NCI-H524 treated with DMSO at 0.1 percent for 48 hours (cell line): ENCODE measurements around the gene CAMTA1.

ENCODE experiments used
- DNase-seq: peaks from one replicate; lab custom pipeline; 2025; lab: John Stamatoyannopoulos, UW

The CAMTA1 gene

DNA sequence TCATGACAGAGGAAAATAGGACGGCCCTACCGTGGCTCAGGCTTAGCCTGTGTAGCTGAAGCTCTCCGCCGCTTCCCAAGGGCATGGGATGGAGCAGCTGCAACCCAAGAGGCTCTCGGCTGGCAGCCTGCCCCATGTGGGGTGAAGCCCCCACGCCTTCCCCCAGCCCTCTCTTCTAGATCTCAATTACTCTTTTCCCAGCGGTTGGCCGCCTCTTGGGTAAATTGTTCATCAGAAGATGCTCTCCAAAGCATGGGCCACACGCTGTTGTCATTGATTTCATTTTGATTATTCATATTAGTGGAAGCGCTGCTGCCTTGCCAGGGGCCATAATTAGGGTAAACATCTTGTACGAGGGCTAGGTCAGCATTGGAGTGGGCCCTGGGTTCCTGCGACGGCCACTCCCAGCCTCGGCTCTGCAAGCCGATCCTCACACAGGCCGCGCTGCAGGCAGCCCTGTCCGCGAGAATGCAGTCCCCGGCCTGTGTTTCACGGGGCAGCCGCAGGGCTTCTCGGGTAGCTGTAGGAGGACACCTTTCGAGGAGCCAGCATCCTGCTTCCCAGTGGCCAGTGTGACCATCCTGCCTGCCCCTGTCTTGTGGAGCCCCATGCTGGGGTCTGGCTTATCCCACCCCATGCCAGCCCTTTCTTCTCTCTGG is 871.4 kb downstream of the CAMTA1 start:
- DNase-seq, result no peak

DNA sequence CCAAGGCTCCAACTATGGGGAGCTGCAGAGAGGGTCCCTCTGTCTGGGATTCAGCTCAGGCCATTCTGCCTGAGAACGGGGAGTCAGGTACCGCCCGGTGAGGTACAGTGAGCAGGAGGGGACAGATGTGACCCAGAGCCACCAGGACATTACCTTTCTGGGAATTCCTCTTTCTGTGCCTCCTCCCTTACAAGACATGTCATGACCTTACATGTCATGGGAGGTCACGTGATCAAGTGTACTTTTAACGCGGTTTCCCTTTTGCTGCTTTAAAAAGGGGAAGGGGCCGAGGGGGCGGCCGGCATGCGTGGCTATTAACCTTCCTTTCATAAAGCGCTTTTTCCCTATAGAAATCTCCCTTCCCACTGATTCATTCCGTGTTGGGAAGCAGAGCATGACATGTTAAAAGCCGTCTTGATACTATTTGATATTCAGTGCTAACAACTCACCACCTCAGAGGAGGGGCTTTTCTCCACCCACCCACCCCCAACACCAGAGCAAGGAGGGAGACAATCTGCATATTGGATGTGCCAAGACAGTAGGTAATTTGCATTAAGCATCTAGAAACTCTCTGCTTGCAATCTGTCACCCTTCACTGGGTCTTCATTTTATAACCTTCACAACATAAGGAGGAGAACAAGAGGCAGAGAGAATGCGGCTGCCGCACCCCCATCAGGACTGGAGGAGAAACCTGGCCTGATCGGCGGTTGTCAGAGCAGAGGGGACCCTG is 872.2 kb downstream of the CAMTA1 start:
- DNase-seq, result no peak

DNA sequence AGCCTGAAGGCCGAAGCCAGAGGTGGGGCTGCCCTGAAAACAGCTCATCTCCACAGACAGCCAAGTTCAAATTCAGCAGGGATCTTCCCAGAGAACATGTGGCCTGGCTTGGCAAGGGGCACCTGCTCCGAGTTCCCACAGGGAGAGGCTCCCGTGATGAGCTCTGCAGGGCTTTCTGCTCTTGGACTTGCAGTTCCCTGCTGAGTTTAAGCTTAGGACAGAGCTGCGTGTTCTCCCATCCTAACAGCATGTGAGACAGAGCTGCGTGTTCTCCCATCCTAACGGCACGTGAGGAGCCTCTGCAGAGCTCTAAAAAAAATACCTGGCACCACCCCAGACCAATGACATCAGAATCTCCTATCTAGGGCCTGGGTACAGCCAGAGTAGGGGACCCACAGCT is 872.8 kb downstream of the CAMTA1 start:
- no peak for DNase-seq

DNA sequence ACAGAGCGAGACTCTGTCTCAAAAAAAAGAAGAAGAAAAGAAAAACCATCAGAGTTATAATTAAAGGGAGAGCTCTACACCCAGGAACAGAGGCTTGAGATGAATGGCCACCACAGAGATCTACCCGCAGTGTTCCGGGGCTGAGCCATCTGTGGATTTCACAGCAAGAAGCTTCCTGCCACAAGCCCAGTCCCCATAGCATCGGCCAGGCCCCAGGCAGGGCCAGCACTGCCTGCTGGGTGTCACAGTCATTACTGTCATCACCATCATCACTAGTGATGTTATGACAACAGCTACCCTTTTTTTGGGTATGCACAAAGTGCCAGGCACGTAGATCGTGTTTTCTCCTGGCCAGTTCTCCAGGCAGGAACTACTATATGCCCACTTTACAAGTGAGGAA is 874.3 kb downstream of the CAMTA1 start:
- no peak for DNase-seq

DNA sequence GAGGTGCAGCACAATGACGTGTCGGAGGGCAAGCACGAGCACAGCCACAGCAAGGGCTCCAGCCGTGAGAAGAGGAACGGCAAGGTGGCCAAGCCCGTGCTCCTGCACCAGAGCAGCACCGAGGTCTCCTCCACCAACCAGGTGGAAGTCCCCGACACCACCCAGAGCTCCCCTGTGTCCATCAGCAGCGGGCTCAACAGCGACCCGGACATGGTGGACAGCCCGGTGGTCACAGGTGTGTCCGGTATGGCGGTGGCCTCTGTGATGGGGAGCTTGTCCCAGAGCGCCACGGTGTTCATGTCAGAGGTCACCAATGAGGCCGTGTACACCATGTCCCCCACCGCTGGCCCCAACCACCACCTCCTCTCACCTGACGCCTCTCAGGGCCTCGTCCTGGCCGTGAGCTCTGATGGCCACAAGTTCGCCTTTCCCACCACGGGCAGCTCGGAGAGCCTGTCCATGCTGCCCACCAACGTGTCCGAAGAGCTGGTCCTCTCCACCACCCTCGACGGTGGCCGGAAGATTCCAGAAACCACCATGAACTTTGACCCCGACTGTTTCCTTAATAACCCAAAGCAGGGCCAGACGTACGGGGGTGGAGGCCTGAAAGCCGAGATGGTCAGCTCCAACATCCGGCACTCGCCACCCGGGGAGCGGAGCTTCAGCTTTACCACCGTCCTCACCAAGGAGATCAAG is 878.3 kb downstream of the CAMTA1 start:
- DNase-seq, result no peak

DNA sequence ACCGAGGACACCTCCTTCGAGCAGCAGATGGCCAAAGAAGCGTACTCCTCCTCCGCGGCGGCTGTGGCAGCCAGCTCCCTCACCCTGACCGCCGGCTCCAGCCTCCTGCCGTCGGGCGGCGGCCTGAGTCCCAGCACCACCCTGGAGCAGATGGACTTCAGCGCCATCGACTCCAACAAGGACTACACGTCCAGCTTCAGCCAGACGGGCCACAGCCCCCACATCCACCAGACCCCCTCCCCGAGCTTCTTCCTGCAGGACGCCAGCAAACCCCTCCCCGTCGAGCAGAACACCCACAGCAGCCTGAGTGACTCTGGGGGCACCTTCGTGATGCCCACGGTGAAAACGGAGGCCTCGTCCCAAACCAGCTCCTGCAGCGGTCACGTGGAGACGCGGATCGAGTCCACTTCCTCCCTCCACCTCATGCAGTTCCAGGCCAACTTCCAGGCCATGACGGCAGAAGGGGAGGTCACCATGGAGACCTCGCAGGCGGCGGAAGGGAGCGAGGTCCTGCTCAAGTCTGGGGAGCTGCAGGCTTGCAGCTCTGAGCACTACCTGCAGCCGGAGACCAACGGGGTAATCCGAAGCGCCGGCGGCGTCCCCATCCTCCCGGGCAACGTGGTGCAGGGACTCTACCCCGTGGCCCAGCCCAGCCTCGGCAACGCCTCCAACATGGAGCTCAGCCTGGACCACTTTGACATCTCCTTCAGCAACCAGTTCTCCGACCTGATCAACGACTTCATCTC is 879.1 kb downstream of the CAMTA1 start:
- DNase-seq, result no peak

DNA sequence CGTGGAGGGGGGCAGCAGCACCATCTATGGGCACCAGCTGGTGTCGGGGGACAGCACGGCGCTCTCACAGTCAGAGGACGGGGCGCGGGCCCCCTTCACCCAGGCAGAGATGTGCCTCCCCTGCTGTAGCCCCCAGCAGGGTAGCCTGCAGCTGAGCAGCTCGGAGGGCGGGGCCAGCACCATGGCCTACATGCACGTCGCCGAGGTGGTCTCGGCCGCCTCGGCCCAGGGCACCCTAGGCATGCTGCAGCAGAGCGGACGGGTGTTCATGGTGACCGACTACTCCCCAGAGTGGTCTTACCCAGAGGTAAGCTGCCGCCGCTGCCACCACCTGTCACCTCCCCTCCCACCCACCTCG is 879.6 kb downstream of the CAMTA1 start:
- no peak for DNase-seq

DNA sequence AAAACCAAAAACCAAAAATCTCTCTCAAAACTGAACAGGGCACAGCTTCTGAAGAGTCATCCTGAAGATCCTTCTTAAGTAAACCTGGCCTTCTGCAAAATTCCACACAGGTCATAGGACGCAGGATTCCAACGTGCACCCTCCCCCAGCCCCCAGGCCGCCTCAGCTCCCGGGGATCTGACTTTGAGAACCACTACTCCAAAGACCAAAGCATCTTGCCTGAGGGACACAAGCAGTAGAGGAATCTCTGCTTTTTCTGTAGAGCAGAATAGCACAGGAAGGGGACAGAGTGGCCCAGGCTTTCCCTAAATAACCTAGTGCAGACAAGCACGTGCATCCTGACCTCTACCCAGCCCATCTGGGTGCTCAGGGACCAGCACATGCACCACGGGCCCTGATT is 881.0 kb downstream of the CAMTA1 start:
- DNase-seq, result no peak

DNA sequence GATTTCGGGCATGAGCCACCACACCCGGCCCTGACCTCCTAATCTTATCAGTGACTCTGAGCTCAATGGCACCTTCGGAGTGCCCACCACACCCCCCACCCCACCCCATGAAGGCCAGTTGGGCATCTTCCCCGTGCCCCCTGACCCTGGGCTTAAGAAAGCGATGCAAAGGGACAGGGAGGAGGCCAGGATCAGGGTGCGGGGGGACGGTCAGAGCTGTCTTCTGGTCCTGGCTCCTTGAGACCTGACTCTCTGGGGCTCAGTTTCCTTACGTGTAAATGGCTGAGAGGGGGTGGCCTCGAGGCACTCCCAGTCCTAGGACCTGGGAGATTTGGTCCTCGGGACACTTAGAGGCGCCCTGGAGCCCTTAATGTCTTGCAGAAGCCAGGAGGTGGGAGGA is 881.9 kb downstream of the CAMTA1 start:
- no peak for DNase-seq

DNA sequence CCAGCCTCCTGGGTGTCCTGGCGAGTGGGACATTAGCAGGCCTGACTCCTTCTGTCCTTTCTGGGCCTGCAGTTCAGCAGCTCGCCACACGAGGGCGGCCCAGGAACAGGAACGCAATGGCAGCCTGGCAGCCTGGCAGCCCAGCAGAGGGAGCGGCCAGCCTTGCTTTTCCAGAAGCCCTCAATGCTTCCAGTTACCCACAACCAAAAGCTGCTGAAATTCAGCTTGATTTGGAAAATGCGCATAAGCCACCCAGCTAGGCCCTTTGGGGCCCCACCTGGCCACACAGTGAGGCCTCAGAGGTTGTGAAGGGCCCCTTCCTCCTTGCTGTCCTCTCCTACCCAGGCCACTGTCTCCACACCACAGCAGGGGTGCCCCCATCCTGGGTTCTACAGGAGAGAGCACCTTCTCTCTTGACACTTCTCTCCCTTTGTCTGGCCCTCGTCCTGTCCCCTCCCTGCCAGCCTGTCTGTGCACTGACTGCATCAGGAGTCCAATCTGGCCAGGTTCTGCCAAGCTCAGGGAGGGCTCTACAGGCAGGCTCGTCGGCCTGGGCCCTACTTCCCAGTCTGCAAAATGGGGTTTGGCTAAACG is 882.5 kb downstream of the CAMTA1 start:
- DNase-seq, result peak; percentile 31

DNA sequence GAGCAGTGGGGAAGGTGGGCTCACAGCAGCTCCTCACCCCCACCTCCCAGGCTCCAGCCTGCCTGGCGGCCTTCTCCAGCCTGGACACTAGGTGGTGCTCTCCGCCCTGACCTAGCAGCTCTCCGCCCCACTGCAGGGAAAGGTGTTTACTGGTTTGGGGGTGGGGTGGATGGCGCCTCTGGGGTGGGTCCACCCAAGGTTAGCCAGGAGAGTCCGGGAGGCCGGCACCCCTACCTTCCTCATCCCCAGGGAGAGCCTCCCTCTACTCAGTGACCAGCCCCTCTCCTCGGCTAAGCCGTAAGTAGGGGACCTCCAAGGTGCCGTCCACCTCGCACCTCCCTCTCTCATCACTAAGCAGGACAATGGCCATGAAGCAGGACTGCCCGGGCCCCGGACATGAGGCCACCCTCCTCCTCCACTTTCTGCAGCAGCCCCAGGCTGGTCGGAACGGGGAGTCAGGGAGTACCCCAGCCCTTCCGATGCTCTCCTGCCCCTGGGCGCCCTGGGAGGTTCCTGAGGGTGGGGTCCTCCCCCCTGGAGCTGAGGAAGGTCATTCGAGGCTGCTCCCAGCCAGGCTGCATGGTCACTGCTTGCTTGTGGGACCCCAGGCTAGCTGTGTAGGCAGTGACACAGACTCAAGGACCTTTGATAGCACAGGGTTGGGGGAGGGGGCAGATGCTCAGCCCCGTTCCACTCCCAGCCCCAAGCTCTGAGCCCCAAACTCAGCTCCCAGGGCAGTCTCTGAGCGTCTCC is 884.5 kb downstream of the CAMTA1 start:
- no peak for DNase-seq

DNA sequence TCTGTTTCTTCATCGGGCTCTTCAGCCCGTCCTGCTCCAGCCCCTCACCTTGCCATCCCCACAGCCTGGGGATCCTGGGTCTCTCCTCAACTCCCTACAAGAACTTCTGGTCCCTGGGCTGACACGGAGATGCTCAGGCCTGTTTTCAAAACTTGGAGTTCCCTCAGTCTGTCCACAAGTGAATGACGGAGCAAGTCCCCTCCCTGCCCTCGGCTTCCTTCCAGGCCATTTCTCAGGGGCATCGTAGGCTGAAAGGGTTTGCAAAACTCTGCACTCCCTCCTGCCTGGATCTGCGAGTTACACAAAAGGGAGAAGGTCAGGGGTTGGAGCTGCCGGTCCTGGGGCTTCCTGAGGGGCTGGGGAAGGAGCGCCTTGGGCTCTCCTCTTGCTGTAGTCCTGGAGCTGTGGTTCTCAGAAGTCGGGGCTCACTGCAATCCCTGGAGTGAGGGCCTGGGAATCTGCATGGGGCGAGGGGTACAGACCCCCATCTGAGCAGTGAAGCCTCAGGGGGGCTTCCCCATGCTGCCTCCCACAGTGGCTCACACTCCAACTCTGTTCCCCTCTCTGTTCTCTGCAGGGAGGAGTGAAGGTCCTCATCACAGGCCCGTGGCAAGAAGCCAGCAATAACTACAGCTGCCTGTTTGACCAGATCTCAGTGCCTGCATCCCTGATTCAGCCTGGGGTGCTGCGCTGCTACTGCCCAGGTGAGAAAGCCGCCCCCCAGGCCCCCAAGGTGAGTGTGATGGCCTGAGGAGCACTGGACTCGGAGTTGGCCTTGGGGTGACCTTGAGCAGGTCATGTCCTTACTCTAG is 885.3 kb downstream of the CAMTA1 start:
- DNase-seq, result no peak

DNA sequence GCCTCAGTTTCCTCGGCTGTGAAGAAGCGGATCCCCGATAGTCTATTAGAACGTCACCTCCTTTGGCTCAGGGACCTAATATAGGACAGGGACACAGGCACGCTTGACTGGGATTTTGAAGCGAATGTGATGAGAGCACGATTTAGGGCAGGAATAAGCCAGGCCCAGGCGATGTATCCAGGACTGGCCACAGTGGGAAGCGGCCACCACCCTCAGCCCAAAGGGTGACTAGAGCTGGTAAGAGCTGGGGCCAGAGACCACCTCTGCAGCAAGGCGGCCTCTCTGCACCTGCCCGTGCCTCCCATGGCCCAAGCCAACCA is 885.9 kb downstream of the CAMTA1 start:
- DNase-seq, result no peak

DNA sequence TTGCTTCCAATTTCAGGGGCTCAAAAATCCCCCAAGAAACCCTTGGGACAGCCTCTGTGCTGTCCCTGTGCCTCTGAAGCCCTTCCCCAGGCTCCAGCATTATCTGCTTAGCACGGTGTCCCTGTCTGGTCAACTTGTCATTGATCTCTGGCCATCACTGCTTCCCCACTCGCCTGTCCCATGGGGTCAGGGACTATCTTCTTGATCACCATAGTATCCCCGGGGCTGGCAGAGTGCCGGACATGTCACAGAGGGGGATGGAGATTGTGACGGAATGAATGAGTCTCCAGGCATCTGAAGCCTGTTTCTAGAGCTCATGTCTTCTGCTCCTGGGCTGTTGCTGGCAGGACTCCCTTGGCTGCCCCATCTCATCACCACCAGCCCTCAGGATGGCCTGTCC is 886.4 kb downstream of the CAMTA1 start:
- DNase-seq, result no peak

DNA sequence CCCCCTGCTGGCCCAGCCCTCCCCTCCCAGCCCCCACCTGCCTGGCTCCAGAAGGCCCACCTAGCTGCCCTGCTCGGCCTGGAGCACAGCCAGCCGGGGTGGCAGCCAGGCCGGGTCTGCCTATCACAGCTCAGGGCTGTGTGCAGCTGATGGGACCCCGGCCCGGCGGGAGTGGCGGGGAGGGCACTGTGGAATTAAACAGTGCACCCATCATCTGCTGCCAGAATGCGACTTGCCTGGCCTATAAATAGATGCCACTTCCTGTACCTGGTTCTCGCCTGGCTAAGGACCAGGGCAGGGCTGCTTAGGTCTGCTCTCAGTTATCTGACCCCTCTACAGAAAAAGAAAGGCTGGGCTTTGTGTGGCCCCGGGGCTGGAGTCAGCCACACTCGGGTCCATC is 887.6 kb downstream of the CAMTA1 start:
- no peak for DNase-seq

DNA sequence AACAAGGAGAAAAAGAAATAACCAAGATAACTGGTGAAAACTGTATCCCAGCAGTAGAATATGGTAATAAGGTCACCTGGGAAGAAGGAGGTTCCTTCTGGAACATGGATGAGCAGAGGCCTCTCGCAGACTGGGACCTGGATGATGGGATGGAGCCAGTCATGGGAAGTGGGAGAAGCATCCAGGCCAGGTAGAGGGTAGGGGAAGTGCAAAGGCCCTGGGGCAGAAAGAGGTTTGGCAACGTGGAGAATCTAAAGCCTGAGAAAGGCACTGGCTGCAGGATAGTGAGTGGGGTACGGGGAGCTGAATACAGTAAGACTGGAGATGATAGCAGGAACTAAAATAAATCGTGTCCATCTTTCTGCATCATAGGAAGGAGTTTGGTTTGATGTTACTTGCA is 889.7 kb downstream of the CAMTA1 start:
- DNase-seq, result no peak

DNA sequence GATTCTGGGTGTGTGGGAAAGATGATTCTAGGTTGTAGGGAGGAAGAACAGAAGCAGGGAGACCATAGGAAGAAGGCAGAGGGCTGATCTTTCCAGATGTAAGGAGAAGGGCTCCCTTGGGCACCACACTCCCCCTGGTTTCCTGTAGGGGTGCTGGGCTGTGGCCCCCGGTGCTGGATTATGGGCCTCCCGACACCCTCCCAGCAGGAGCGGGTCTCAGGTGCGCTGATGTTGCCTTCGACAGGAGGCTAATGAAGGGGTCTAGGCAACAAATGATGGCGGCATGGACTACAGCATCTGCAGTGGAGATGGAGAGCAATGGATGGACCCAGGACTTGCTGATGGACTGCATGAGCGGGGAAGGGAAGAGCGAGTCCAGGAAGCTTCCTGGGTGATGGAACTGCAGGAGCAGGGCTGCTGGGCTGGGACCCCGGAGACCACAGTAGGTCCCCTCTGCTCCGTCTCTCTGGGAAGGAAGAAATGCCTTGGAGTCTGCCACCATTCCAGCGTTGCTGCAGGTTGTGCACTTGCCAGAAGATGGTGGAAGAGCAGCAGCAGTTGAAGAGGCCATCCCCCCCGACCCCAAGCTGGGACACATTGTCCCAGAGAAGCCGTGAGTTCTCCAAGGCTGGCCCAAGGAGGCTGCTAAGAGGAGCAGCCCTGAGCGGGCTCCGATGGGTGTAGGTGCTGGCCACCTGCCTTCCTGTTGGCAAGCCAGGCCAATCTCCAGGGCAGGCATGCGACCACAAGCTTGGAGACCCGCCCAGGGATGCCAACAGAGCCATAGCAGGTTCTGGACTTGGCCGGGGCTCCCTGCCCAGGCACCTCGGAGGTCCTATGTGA is 890.4 kb downstream of the CAMTA1 start:
- no peak for DNase-seq

DNA sequence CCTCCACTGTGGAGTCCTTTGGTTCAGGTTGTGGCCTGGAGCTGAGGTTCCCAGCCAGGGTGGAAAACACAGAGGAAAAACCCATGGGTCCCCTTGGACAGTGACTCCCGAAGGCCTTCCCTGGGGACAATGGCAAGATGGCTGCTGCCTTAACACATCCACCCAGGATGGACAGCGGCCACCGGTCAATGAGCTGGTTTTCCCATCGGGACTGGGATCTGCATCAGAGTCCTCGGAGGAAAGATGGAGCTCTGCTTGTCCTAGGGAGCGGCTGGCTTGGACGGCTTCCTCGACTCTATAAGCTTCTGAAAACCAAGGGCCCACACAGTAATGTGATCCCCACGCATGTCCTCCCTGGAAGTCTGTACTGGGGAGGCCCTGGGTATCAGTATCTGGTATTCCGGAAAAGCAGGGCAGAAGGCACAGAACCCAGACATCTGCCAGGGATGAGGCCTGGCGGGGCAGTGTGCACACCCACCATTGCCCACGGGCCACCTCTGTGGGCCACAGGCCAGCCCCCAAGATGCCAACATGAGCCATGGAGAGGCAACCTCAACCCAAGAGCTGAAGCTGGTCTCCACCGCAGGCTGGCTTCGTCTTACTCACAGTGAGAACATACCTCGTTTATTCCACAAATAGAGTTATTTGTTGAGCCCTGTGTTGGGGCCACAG is 891.2 kb downstream of the CAMTA1 start:
- no peak for DNase-seq

DNA sequence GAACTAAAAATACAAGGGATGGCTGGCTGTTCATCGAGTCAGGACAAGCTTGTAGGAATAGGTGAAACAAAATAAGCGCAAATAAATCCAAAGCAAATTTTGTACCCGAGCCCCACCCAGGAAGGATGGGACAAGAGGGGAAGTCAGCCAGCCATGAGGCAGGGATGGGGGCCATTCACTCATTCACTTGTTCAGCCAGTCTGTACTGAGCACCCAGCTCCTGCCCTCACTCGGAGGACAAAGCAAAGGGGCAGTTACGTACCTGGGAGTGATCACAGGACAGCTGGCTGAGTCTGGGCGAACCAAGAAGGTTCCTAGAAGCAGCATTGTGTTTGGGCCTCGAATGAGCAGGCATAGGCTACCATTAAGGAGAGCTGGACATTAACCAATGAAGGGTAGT is 891.9 kb downstream of the CAMTA1 start:
- DNase-seq, result no peak
